GM18867 (cell line): ENCODE results near the gene RPL32.
"Not testable (repeated sequence)": the region's sequence is repeated elsewhere in the genome, so short reads cannot be mapped to it uniquely, and the experiment has no call there.

ENCODE experiments used
- ATAC-seq: cut with Tn5 transposase; IDR thresholded peaks from one replicate; pipeline ENCODE4 v1.9.1; 2021; ENCODE audit warnings: mild to moderate bottlenecking, moderate library complexity; ENCODE audit not compliant: unreplicated experiment

The RPL32 gene

GRCh38 chr3:12810013-12810780 lies 31.2 kb downstream of the RPL32 start:
- ATAC-seq, result peak; percentile 98

- no peak for ATAC-seq
Measured at GRCh38 chr3:12809435-12809834, 31.9 kb downstream of the RPL32 start.

- no peak for ATAC-seq
Measured at GRCh38 chr3:12809001-12809400, 32.4 kb downstream of the RPL32 start.

- ATAC-seq, result no peak
Measured at GRCh38 chr3:12808587-12808986, 32.8 kb downstream of the RPL32 start.

GRCh38 chr3:12807601-12808359 lies 33.6 kb downstream of the RPL32 start:
- ATAC-seq, result no peak

- no peak for ATAC-seq
Measured at GRCh38 chr3:12807066-12807465, 34.3 kb downstream of the RPL32 start.

GRCh38 chr3:12803371-12803770 lies 38.0 kb downstream of the RPL32 start:
- no peak for ATAC-seq

- ATAC-seq, result no peak
Measured at GRCh38 chr3:12799525-12800440, 41.6 kb downstream of the RPL32 start.

GRCh38 chr3:12798559-12799179 lies 42.7 kb downstream of the RPL32 start:
- no peak for ATAC-seq

- ATAC-seq, result no peak
Measured at GRCh38 chr3:12797892-12798558, 43.3 kb downstream of the RPL32 start.

GRCh38 chr3:12797124-12797891 lies 44.1 kb downstream of the RPL32 start:
- no peak for ATAC-seq

GRCh38 chr3:12796171-12797123 lies 44.9 kb downstream of the RPL32 start, which contains the start of gene CAND2:
Gene CAND2, plus strand, starts transcription at chr3:12796680. Its CDS starts 41 bp downstream, at chr3:12796721.
- ATAC-seq, result no peak

GRCh38 chr3:12793701-12794100 lies 47.7 kb downstream of the RPL32 start:
- no peak for ATAC-seq

GRCh38 chr3:12791430-12791829 lies 49.9 kb downstream of the RPL32 start:
- ATAC-seq, result no peak

- not testable (repeated sequence) for ATAC-seq
Measured at GRCh38 chr3:12787967-12788690, 53.2 kb downstream of the RPL32 start.

- not testable (repeated sequence) for ATAC-seq
Measured at GRCh38 chr3:12787346-12787745, 54.0 kb downstream of the RPL32 start.

- no peak for ATAC-seq
Measured at GRCh38 chr3:12785096-12785495, 56.3 kb downstream of the RPL32 start.
